Tibial nerve (tissue), 4 donors: Measurements from ENCODE around the gene UVSSA.
"Not testable (repeated sequence)": the region's sequence is repeated elsewhere in the genome, so short reads cannot be mapped to it uniquely, and the experiment has no call there.

Experiments used
- EP300 ChIP-seq, 2 donors: sonication (generic); formaldehyde crosslinking; IDR thresholded peaks; one replicate each; pipeline ENCODE4 v1.6.1; 2017; ENCODE audit warnings: antibody characterized with exemption in 2 of 2, mild to moderate bottlenecking in 1 of 2
- TF ChIP-seq, protein P1 (sequence below), 5 experiments: fragments of 200-600 bp in 3 of 5; fragments of 450-650 bp in 2 of 5; sonication (generic) in 3 of 5; IDR thresholded peaks; one replicate each; pipeline ENCODE4 v1.5.1; 2016 to 2019; ENCODE audit warnings: antibody characterized with exemption in 5 of 5, mild to moderate bottlenecking in 3 of 5, moderate library complexity in 2 of 5

DNA sequence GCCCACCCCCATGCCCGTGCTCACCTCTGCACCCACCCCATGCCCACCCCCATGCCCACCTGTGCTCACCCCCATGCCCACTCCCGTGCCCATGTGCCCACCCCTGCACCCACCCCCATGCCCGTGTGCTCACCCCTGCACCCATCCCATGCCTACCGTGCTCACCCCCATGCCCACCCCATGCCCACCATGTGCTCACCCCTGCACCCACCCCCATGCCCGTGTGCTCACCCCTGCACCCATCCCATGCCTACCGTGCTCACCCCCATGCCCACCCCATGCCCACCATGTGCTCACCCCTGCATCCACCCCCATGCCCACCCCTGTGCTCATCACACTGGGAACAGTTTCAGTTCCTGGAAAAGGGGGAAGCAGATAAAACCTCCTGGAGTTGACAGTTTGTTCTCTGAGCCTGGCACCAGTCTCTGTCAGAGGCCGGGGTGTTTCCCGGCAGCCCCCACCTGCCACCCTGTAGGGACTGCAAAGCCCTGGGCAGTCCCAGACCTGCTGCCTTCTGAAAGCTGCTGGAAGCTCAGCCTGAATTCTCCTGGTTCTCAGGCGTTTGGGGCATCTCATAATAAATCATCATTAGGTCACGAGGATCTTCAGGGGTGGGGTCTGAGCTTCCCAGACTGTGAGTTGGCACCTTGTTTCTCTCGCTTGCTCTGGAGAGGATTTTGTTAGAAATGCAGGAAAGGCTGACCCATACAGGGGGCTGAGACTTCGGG is 13.0 kb upstream of the UVSSA start:
- TF ChIP-seq, protein P1, sequence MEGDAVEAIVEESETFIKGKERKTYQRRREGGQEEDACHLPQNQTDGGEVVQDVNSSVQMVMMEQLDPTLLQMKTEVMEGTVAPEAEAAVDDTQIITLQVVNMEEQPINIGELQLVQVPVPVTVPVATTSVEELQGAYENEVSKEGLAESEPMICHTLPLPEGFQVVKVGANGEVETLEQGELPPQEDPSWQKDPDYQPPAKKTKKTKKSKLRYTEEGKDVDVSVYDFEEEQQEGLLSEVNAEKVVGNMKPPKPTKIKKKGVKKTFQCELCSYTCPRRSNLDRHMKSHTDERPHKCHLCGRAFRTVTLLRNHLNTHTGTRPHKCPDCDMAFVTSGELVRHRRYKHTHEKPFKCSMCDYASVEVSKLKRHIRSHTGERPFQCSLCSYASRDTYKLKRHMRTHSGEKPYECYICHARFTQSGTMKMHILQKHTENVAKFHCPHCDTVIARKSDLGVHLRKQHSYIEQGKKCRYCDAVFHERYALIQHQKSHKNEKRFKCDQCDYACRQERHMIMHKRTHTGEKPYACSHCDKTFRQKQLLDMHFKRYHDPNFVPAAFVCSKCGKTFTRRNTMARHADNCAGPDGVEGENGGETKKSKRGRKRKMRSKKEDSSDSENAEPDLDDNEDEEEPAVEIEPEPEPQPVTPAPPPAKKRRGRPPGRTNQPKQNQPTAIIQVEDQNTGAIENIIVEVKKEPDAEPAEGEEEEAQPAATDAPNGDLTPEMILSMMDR (IDR thresholded peaks at IDR 0.05), result not testable (repeated sequence)
- TF ChIP-seq EP300 (IDR thresholded peaks at IDR 0.05), result not testable (repeated sequence)
